HepG2 (cell line): ENCODE data around the gene KIF1B. TPM values are rescaled to one million over a fixed set of nuclear protein-coding genes. Genes with fewer than 3 reads are reported as not detected.

Experiments
- DPF2 ChIP-seq: sonication (generic); formaldehyde crosslinking; IDR thresholded peaks from 2 replicates; pipeline ENCODE4 v1.4.0; 2020; ENCODE audit warnings: mild to moderate bottlenecking, low read depth, missing genetic modification reagents, borderline replicate concordance
- DZIP1 ChIP-seq: sonication (generic); formaldehyde crosslinking; IDR thresholded peaks from 2 replicates; pipeline ENCODE4 v1.5.0; 2020; ENCODE audit warnings: mild to moderate bottlenecking, missing genetic modification reagents
- EED ChIP-seq: sonication (generic); formaldehyde crosslinking; IDR thresholded peaks from 2 replicates; pipeline ENCODE4 v1.5.0; 2020; ENCODE audit warnings: mild to moderate bottlenecking, missing genetic modification reagents
- FOXJ3 ChIP-seq: sonication (generic); formaldehyde crosslinking; IDR thresholded peaks from 2 replicates; pipeline ENCODE4 v1.4.0; 2020; ENCODE audit warnings: missing genetic modification reagents, mild to moderate bottlenecking, borderline replicate concordance
- JUN ChIP-seq: sonication (generic); formaldehyde crosslinking; IDR thresholded peaks from 2 replicates; pipeline ENCODE4 v1.4.0; 2020; ENCODE audit warnings: mild to moderate bottlenecking, missing genetic modification reagents
- RARA ChIP-seq: IDR thresholded peaks from 2 replicates; pipeline ENCODE4 v1.6.1; 2016; ENCODE audit warnings: missing genetic modification reagents, missing compliant biosample characterization
- SOX5 ChIP-seq: IDR thresholded peaks from 2 replicates; pipeline ENCODE4 v1.6.1; 2016; ENCODE audit warnings: borderline replicate concordance
- SRSF4 ChIP-seq: fragments of 200-400 bp; formaldehyde crosslinking; IDR thresholded peaks from one replicate; pipeline ENCODE4 v1.6.1; 2018; ENCODE audit warnings: mild to moderate bottlenecking, low read depth, low read length, moderate library complexity; ENCODE audit not compliant: poor library complexity, severe bottlenecking
- STAT5B ChIP-seq: sonication (generic); formaldehyde crosslinking; IDR thresholded peaks from 2 replicates; pipeline ENCODE4 v1.4.0; 2020; ENCODE audit warnings: missing genetic modification reagents
- THRA ChIP-seq: sonication (generic); formaldehyde crosslinking; IDR thresholded peaks from 2 replicates; pipeline ENCODE4 v1.4.0; 2020; ENCODE audit warnings: missing genetic modification reagents, borderline replicate concordance
- TP53 ChIP-seq: sonication (generic); formaldehyde crosslinking; conservative IDR thresholded peaks from 2 replicates; pipeline ENCODE4 v1.4.0; 2020; ENCODE audit warnings: missing genetic modification reagents
- ZNF12 ChIP-seq: sonication (generic); formaldehyde crosslinking; IDR thresholded peaks from 2 replicates; pipeline ENCODE4 v1.5.0; 2020; ENCODE audit warnings: missing genetic modification reagents
- ZNF234 ChIP-seq: sonication (generic); formaldehyde crosslinking; conservative IDR thresholded peaks from 2 replicates; pipeline ENCODE4 v1.5.1; 2020; ENCODE audit warnings: mild to moderate bottlenecking, missing genetic modification reagents
- ZNF33B ChIP-seq: sonication (generic); formaldehyde crosslinking; IDR thresholded peaks from 2 replicates; pipeline ENCODE4 v1.5.1; 2020; ENCODE audit warnings: mild to moderate bottlenecking, missing genetic modification reagents
- ZNF407 ChIP-seq: sonication (generic); formaldehyde crosslinking; IDR thresholded peaks from one replicate; pipeline ENCODE4 v1.5.1; 2020; ENCODE audit warnings: mild to moderate bottlenecking, missing genetic modification reagents; ENCODE audit errors: not compliant biosample characterization
- ZNF484 ChIP-seq: sonication (generic); formaldehyde crosslinking; IDR thresholded peaks from 2 replicates; pipeline ENCODE4 v1.5.1; 2020; ENCODE audit warnings: mild to moderate bottlenecking, low read depth, missing genetic modification reagents, borderline replicate concordance
- ZSCAN30 ChIP-seq: sonication (generic); formaldehyde crosslinking; IDR thresholded peaks from 2 replicates; pipeline ENCODE4 v1.5.0; 2020; ENCODE audit warnings: mild to moderate bottlenecking, missing genetic modification reagents
- polyA plus RNA-seq, 8 experiments: library from polyadenylated mRNA; depleted of rRNA in 3 of 8; stranded (reverse) in 7 of 8; unstranded in 1 of 8; fragments of >200 nt; fragmentation: Illumina TruSeq in 4 of 8; extraction: Trizol in 4 of 8; gene quantifications; 2 replicates each; pipeline versions ENCODE4 v1.2.1 to v1.2.3, GENCODE V29; 2011 to 2016; ENCODE audit warnings: low read depth in 4 of 8, missing spikeins in 1 of 8, mixed read lengths in 1 of 8; ENCODE audit not compliant: insufficient read depth in 1 of 8
- total RNA-seq, 5 experiments: library from RNA; depleted of rRNA; stranded (reverse); fragments of >200 nt; fragmentation: Illumina TruSeq; extraction: Trizol; gene quantifications; 2 replicates each; pipeline ENCODE4 v1.2.3, GENCODE V29; 2016; ENCODE audit warnings: low read depth in 1 of 5

Gene KIF1B
- total and polyA plus RNA-seq, 2 of the 13 experiments (the other 11 are each of a cell fraction or from before 2014, with no cell fraction given) = 26.7 to 32.5 TPM

GRCh38 chr1:10171995-10172669 lies 38.2 kb upstream of the KIF1B start (continued):
- TF ChIP-seq THRA (CRISPR knock-in tag) = peak; percentile 80; the same call in 1 of the 2 replicates
- TF ChIP-seq JUN (CRISPR knock-in tag) = no peak
- no peak for TF ChIP-seq ZSCAN30
- peak; percentile 41; the same call in 1 of the 2 replicates for TF ChIP-seq SOX5
- 0 out of 2 replicates have a peak, but pooled peaks have one; percentile 16 for TF ChIP-seq ZNF12 (CRISPR knock-in tag)
- no peak for TF ChIP-seq SRSF4
- TF ChIP-seq FOXJ3 = 0 out of 2 replicates have a peak, but pooled peaks have one; percentile 25
- TF ChIP-seq TP53 (CRISPR knock-in tag) = 0 out of 2 replicates have a peak, but pooled peaks have one; percentile 35
- no peak for TF ChIP-seq ZNF484 (CRISPR knock-in tag)
- no peak for TF ChIP-seq DPF2 (CRISPR knock-in tag)
- TF ChIP-seq EED (CRISPR knock-in tag) = no peak
- peak; percentile 89 for TF ChIP-seq RARA (CRISPR knock-in tag)
- TF ChIP-seq ZNF234 (CRISPR knock-in tag) = no peak
- no peak for TF ChIP-seq ZNF407 (CRISPR knock-in tag)
- TF ChIP-seq ZNF33B (CRISPR knock-in tag) = no peak
- TF ChIP-seq DZIP1 (CRISPR knock-in tag) = no peak
- TF ChIP-seq STAT5B (CRISPR knock-in tag) = no peak
